HG03108 (cell line): Measurements from ENCODE around the gene R3HDM4.
"Not testable (repeated sequence)": the region's sequence is repeated elsewhere in the genome, so short reads cannot be mapped to it uniquely, and the experiment has no call there.

Source experiments
- ATAC-seq: cut with Tn5 transposase; IDR thresholded peaks from one replicate; pipeline ENCODE4 v1.9.1; 2021; ENCODE audit warnings: moderate library complexity; ENCODE audit not compliant: unreplicated experiment

Gene R3HDM4

DNA sequence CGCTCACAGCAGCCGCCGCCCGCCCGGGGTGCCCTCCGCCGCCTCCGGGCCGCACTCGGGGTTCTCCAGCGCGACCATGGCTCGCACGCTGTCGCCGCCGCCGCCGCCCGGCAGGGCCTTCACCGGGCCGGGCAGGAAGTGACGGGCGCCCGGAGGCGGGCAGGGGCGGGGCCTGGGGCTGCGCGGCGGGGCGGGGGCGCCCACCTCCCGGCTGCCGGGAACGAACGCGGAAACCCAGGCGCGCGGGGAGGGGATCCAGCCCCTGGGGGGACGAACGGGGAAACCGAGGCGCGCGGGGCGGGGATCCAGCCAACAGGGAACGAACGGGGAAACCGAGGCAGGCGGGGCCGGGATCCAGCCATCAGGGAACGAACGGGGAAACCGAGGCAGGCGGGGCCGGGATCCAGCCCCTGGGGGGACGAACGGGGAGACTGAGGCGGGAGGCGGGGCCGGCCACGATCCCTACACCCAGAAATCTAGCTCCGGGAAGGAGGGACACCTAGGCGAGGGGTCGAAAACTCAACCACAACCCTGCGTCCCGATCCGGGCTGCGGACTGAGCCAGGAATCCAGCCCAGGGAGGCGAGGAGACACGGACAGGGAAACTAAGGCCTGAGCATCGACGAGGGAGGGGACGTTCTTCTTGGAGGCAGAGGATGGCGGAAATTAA, at the start of gene R3HDM4:
R3HDM4 (minus strand) TSS at position 140 of the 669 bp plus-strand sequence; CDS start at position 78, 62 bp downstream.
- ATAC-seq = no peak

GRCh38 chr19:961866-962620, 49.0 kb upstream of the R3HDM4 start:
- no peak for ATAC-seq

DNA sequence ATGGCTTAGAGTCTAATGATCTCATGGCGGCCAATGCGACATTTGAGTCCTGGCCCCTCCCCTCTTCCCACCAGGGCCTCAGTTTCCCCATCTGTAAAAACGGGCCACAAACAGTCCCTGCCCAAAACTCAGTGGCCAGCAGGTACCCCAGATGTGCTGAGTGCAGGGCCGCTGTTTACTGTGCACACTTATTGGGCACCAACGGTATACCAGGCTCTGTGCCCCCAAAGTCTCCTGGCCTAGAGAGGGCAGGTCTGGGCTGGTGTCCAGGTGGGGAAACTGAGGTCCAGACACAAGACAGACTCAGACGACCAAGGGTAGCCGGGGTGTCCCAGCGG, 47.6 kb upstream of the R3HDM4 start:
- ATAC-seq = no peak

GRCh38 chr19:960020-960419, 47.0 kb upstream of the R3HDM4 start:
- no peak for ATAC-seq

DNA sequence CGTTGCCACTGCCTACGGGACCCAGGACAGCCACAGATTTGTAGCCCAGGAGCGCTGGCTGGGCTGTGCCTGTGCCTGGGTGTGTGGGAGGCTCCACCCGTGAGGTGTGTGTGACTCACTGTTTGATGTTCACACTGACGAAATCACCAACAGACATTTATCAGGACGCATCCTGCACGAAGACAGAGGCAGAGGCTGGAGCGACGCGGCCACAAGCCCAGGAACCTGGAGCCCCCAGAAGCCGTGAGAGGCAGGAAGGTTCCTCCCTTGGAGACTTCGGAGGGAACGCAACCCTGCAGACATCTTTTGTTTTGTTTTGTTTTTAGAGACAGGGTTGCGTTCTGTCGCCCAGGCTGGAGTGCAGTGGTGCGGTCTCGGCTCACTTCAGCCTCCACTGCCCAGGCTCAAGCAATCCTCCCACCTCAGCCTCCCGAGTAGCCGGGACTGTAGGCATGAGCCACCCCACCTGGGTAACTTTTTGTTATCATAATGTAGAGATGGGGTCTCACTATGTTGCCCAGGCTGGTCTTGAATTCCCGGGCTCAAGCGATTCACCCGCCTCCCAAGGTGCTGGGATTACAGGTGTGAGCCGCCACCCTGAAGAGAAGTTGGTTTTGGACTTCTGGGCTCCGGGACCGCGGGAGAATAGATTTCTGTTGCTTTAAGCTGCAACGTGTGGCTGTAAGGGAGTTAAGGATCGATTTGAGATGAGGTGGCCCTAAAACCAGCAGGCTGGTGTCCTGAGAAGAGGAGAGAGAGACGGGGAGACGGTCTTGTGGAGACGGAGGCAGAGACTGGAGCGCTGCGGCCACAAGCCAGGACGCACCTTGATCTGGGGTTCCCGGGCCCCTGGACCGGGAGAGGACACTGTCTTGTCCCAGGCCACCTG, 46.2 kb upstream of the R3HDM4 start:
- no peak for ATAC-seq

GRCh38 chr19:957578-957977, 44.6 kb upstream of the R3HDM4 start:
- not testable (repeated sequence) for ATAC-seq

- ATAC-seq = no peak
These were observed 43.9 kb upstream of the R3HDM4 start for GRCh38 chr19:956766-957440.

- no peak for ATAC-seq
These were observed 43.1 kb upstream of the R3HDM4 start for GRCh38 chr19:955803-956765.

DNA sequence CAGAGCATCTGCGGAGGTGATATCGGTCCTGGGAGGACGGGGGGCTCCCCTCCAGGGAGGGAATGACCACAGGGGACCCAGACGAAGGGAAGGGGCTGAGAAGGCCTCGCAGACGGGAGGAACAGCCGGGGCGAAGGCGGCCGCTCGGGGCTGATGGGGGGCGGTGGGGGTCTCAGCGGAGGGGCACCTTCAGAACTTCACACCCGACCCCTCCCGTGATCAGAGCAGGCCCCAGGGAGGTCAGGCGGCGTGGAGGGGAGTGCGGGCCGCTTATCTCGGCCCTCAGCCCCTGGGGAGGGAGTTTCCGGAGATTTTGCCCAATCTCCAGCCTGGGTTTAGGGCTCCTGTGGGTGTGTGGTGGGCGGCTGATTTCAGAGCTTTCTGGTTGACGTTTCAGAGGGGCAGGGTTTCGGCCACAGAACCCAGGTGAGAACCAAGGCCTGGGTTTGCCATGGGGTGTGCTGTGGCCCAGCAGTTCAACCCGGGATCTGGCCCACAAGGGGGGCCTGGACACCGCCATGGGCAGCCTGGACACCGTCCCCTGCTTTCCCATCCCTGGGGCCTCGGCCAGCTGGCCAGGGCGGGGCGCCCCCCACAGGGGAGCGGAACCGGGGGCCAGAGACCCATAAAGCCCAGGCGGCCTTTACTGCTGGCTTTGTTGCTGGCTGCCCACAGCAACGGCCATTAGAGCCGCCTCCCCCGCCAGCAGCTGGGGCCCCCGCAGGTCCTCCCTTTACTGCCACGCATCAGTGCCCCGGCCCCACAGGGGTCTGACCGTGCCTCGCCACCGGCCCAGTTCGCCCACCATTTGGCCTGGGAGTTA, 41.9 kb upstream of the R3HDM4 start:
- ATAC-seq = peak; percentile 34

DNA sequence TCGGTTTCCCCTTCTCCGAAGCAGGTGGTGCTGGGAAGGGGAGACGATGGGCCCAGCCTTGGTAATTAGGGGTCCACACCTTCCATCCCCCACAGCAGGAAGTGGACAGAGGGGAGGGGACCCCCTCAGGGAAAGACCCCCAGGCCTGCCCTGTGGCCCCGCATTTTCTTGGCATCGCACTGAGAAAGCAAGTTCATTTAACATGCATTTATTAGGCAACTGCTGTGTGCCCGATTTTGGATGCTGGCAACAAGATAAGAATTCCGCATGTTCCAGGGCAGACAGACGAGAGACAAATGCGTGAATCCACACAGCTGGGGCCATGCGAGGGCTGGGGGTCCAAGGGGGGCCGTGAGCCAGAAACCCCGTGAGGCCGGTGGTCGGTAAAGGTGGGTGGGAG, 41.3 kb upstream of the R3HDM4 start:
- ATAC-seq = no peak

DNA sequence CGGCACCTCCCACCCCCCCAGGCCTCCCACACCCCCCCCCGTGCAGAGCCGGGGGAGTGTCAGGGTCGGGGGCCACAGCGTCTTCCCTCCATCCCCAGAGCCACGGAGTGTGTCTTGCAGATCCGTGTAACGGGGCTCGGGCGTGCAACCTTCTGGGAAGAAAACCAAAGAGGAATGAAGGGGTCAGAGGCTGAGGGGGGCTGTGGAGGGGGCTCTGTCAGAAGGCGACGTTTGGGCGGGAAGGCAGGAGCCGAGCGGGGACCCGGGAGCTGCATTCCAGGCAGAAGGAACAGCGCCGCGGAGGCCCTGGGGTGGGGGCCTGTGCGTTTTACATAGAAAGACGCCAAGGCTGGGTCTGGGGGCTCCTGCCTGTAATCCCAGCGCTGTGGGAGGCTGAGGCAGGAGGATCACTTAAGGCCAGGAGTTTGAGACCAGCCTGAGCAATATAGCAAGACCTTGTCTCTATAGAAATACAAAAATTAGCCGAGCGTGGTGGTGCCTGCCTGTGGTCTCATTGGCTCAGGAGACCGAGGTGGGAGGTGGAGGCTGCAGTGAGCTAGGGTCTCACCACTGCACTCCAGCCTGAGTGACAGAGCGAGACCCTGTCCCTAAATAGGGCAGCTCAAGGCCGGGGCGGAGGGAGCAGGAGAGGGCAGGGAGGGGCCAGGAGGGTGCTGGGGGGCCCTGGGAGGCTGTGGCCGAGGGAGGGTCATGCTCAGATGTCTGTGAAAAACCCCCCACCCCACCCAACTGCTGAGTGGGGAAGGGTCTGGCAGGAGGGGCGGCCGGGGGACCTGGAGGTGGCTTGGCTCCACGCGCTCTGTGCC, 40.6 kb upstream of the R3HDM4 start:
- ATAC-seq = no peak

DNA sequence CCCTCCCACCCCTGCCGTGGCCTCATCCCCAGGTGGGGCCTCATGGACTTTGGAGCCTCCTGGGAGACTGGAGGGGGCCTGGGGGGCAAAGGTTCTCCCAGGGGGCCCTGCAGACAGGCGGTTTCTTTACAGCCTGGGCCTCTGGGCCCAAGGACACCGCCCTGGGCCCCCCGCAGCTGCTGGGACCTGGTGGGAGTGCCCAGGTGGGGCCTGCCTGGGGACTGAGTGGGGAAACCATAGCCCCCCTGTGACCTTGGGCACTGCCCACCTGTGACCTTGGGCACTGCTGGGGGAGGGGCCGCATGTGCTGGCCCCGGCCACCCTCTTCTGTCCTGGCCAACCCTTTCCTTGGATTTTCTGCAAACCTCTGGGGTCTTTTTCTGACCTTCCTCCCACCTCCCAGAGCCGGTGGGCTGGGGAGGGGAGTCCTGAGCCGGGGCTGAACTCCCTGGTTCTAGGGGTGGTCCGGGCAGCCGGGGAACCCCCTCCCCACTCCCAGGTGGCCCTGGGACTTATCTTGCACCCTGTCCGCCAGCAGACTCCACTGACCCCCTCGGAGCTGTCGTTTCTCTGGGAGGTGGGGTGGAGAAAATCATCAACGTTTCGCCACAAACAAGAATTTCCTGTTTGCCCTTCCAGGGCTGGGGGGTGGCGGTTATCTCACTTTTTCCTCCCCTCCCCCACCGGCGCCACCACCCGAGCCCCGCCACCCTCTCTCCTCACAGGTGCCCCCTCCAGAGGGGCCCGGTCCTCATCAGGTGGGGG, 39.8 kb upstream of the R3HDM4 start:
- ATAC-seq = no peak

DNA sequence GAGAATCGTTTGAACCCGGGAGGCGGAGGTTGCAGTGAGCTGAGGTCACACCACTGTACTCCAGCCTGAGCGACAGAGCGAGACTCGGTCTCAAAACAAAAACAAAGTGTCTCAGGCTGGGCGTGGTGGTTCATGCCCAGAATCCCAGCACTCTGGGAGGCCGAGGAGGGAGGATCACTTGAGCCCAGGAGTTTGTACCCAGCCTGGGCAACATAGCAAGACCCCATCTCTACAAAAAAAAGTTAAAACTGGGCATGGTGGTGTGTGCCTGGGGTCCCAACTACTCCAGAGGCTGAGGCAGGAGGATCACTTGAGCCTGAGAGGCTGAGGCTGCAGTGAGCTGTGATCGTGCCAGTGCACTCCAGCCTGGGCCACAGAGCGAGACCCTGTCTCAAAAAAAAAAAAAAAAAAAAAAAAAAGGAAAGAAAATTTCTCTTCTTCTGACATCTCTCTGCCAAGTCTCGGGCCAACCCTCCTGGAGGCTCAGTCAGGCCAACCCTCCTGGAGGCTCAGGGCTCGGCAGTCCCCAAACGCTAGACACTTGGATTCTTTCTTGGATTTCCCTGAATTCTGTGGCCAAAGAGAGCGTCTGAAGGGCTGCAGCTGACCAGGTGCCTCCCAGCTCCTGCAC, 39.1 kb upstream of the R3HDM4 start:
- no peak for ATAC-seq

DNA sequence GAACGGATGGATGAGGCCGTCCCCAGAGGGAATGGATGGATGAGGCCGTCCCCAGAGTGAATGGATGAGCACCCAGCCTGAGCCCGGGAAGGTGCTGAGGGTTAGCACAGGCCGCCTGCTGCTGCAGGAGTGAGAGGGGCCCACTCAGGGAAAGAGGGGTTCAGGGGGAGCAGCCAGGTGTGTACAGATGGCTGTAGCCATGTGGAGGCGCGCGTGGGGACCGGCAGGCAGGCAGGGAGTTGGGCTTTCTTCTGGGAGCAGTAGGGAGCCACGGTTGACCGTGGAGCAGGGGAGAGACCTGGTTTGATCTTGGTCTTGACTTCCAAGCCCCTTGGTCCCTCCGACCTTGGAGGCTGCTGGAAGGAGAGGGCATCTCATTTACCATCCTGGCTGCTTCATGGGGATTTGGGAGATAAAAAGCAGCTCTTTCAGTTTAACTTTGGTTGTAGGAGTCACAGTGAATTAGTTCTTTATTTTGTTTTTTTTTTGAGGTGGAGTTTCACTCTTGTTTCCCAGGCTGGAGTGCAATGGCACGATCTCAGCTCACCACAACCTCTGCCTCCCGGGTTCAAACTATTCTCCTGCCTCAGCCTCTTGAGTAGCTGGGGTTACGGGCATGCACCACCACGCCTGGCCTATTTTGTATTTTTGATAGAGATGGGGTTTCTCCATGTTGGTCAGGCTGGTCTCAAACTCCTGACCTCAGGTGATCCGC, 37.5 kb upstream of the R3HDM4 start:
- no peak for ATAC-seq

DNA sequence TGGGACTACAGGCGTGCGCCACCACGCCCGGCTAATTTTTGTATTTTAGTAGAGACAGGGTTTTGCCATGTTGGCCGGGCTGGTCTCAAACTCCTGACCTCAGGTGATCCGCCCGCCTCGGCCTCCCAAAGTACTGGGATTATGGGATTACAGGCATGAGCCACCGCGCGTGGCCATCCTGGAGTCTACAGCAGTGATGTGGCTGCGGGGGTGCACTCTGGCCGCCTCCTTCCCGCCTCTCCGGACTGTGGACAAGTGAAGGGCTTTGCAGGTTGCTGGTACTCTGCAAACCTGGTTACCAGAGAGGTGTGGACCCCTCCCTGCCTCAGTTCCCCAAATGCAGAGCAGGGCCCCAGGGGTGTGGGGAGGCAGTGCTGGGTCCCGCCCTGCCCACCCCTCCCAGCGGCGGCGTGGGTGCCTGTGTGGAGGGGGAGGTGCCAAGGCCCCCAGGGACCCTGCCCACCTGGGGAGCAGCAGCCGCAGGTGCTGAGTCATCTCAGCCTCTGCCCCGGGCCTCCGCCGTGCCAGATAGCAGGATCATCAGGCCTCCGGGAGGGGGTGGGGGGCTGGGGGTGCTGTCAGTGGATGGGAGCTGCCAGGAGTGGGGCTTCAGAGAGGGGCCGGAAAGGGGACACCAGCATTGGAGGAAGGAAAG, 36.0 kb upstream of the R3HDM4 start:
- no peak for ATAC-seq
